ENCODE measurements around the gene LAMA3. TPM values are rescaled to one million over a fixed set of nuclear protein-coding genes. Genes with fewer than 3 reads are reported as not detected.

Gene LAMA3
- total RNA-seq, 1 experiment from 2014 or later: 34.6 TPM

- no peaks in the 10 kb centered on the region for H3K27me3 Mint-ChIP-seq (ENCODE audit: insufficient read depth, unreplicated experiment)
Observed at GRCh38 chr18:23710946-23711345, 21.7 kb downstream of the LAMA3 start.

GRCh38 chr18:23711426-23711825, 22.2 kb downstream of the LAMA3 start:
- H3K27me3 Mint-ChIP-seq (ENCODE audit: insufficient read depth, unreplicated experiment): no peaks in the 10 kb centered on the region
- POLR2A ChIA-PET: no interaction called here
- no peak overlapping the region for H3K27ac Mint-ChIP-seq (ENCODE audit: unreplicated experiment)
- CTCF ChIA-PET: interaction anchor here (1.0 kb wide), 1 partner anchor 8 kb away, joined by 3 read pairs; no protein-coding TSS in a partner anchor
- Histone ChIP-seq H3K36me3 (ENCODE audit: control insufficient read depth, insufficient read depth, low read length) (no peaks in the 10 kb centered on the region), H3K9me3 (no peaks in the 10 kb centered on the region), H3K4me3 (ENCODE audit: low read depth, low read length) (no peak overlapping the region), H3K27me3 (replicated peaks; ENCODE audit: control insufficient read depth, insufficient read depth, low read length) (no peaks in the 10 kb centered on the region), H3K4me1 (peaks cover 15% of the 10 kb centered on the region)
- intact Hi-C loops (cut with micrococcal nuclease; ENCODE audit: unreplicated experiment): no loop called here
- no peak for TF ChIP-seq CTCF (IDR thresholded peaks at IDR 0.05; ENCODE audit: insufficient read depth in 1 of 2, low read depth in 1 of 2, low read length in 1 of 2, severe bottlenecking in 1 of 2, unreplicated experiment in 1 of 2)
- DNase-seq: no peak
- H3K36me3 Mint-ChIP-seq (ENCODE audit: insufficient read depth, unreplicated experiment): peaks cover 25% of the 10 kb centered on the region
- no peak overlapping the region for H3K4me3 Mint-ChIP-seq (ENCODE audit: unreplicated experiment)
- H3K9me3 Mint-ChIP-seq (ENCODE audit: unreplicated experiment): no peaks in the 10 kb centered on the region
- peaks cover 11% of the 10 kb centered on the region for H3K4me1 Mint-ChIP-seq (ENCODE audit: low read depth, unreplicated experiment)
- no TSS peak for BruUV-seq (replicated peaks)

More at GRCh38 chr18:23710946-23711345, 21.7 kb downstream of the LAMA3 start:
- intact Hi-C loops (cut with micrococcal nuclease; ENCODE audit: unreplicated experiment): no loop called here
- Histone ChIP-seq H3K4me1 (peaks cover 15% of the 10 kb centered on the region), H3K4me3 (ENCODE audit: low read depth, low read length) (no peak overlapping the region), H3K9me3 (no peaks in the 10 kb centered on the region), H3K27me3 (replicated peaks; ENCODE audit: control insufficient read depth, insufficient read depth, low read length) (no peaks in the 10 kb centered on the region), H3K36me3 (ENCODE audit: control insufficient read depth, insufficient read depth, low read length) (no peaks in the 10 kb centered on the region)
- TF ChIP-seq CTCF (IDR thresholded peaks at IDR 0.05; ENCODE audit: insufficient read depth in 1 of 2, low read depth in 1 of 2, low read length in 1 of 2, severe bottlenecking in 1 of 2, unreplicated experiment in 1 of 2): no peak
- no peak overlapping the region for H3K27ac Mint-ChIP-seq (ENCODE audit: unreplicated experiment)
- no peak for DNase-seq
- H3K9me3 Mint-ChIP-seq (ENCODE audit: unreplicated experiment): no peaks in the 10 kb centered on the region
- peaks cover 25% of the 10 kb centered on the region for H3K36me3 Mint-ChIP-seq (ENCODE audit: insufficient read depth, unreplicated experiment)
- ChIA-PET POLR2A (no interaction called here), CTCF (interaction anchor here (1.0 kb wide), 1 partner anchor 8 kb away, joined by 3 read pairs; no protein-coding TSS in a partner anchor)
- BruUV-seq (replicated peaks): no TSS peak
- peaks cover 11% of the 10 kb centered on the region for H3K4me1 Mint-ChIP-seq (ENCODE audit: low read depth, unreplicated experiment)
- H3K4me3 Mint-ChIP-seq (ENCODE audit: unreplicated experiment): no peak overlapping the region

- POLR2A ChIA-PET: no interaction called here
- Histone ChIP-seq H3K27me3 (replicated peaks; ENCODE audit: control insufficient read depth, insufficient read depth, low read length) (no peaks in the 10 kb centered on the region), H3K36me3 (ENCODE audit: control insufficient read depth, insufficient read depth, low read length) (no peaks in the 10 kb centered on the region), H3K9me3 (no peaks in the 10 kb centered on the region), H3K4me3 (ENCODE audit: low read depth, low read length) (no peak overlapping the region), H3K4me1 (peaks cover 15% of the 10 kb centered on the region)
- H3K36me3 Mint-ChIP-seq (ENCODE audit: insufficient read depth, unreplicated experiment): peaks cover 25% of the 10 kb centered on the region
- H3K9me3 Mint-ChIP-seq (ENCODE audit: unreplicated experiment): no peaks in the 10 kb centered on the region
- peaks cover 11% of the 10 kb centered on the region for H3K4me1 Mint-ChIP-seq (ENCODE audit: low read depth, unreplicated experiment)
- BruUV-seq (replicated peaks): no TSS peak
- H3K27ac Mint-ChIP-seq (ENCODE audit: unreplicated experiment): no peak overlapping the region
- H3K4me3 Mint-ChIP-seq (ENCODE audit: unreplicated experiment): no peak overlapping the region
- no peak for DNase-seq
- intact Hi-C loops (cut with micrococcal nuclease; ENCODE audit: unreplicated experiment): no loop called here
- no peak for TF ChIP-seq CTCF (IDR thresholded peaks at IDR 0.05; ENCODE audit: insufficient read depth in 1 of 2, low read depth in 1 of 2, low read length in 1 of 2, severe bottlenecking in 1 of 2, unreplicated experiment in 1 of 2)
- CTCF ChIA-PET: no interaction called here
- no peaks in the 10 kb centered on the region for H3K27me3 Mint-ChIP-seq (ENCODE audit: insufficient read depth, unreplicated experiment)
Observed at GRCh38 chr18:23712445-23712844, 23.2 kb downstream of the LAMA3 start.
